B cell (primary cell): ENCODE data around the gene SLCO3A1. TPM values are rescaled to one million over a fixed set of nuclear protein-coding genes. Genes with fewer than 3 reads are reported as not detected.
A peak's percentile ranks its signal among the peaks of the same experiment; 100 is the strongest.

ENCODE experiments used
- ATAC-seq: fragments of 200-7000 bp; cut with Tn5 transposase; one replicate; pipeline ENCODE4 v1.10.0; 2021; ENCODE audit warnings: low read depth, mild to moderate bottlenecking, moderate number of reproducible peaks, moderate library complexity
- CTCF ChIA-PET: fragments of 350-600 bp; sonication (Branson Sonifier 250); formaldehyde crosslinking; loops from one replicate; lab custom pipeline; 2021; ENCODE audit warnings: antibody characterized with exemption, inconsistent platforms; lab: Charles Lee
- POLR2A ChIA-PET: fragments of 350-600 bp; sonication (Branson Sonifier 250); formaldehyde crosslinking; loops from one replicate; lab custom pipeline; 2021; ENCODE audit warnings: antibody characterized with exemption; lab: Charles Lee
- DNase-seq: peaks from one replicate; pipeline ENCODE4 v3.0.0; 2013
- H2AFZ ChIP-seq: 2 replicates; pipeline ENCODE4 v1.6.1; 2012; ENCODE audit warnings: mild to moderate bottlenecking, low read depth, low read length; ENCODE audit not compliant: insufficient read depth, poor library complexity, severe bottlenecking
- H3K27ac ChIP-seq, 2 donors: 1 replicate in 1 of 2; 2 replicates in 1 of 2; pipeline ENCODE4 v1.5.1; 2012 to 2013; ENCODE audit warnings: low read length in 2 of 2, mild to moderate bottlenecking in 2 of 2, moderate library complexity in 1 of 2
- H3K27me3 ChIP-seq, 4 experiments: fragments of 200-600 bp in 1 of 4; sonication (generic) in 1 of 4; replicated peaks in 1 of 4; 1 replicate in 2 of 4; 2 replicates in 2 of 4; pipeline versions ENCODE4 v1.6.1 to v1.7.0; 2013 to 2016; ENCODE audit warnings: low read length in 3 of 4, mild to moderate bottlenecking in 2 of 4, mixed read lengths in 1 of 4, moderate library complexity in 1 of 4; ENCODE audit not compliant: insufficient read depth in 4 of 4, control insufficient read depth in 3 of 4; ENCODE audit errors: control extremely low read depth in 1 of 4
- H3K36me3 ChIP-seq, 2 experiments: replicated peaks in 1 of 2; 1 replicate in 1 of 2; 2 replicates in 1 of 2; pipeline versions ENCODE4 v1.6.1 to v1.7.1; 2013; ENCODE audit warnings: low read length in 1 of 2; ENCODE audit not compliant: insufficient read depth in 2 of 2, control insufficient read depth in 1 of 2; ENCODE audit errors: control extremely low read depth in 1 of 2, extremely low read depth in 1 of 2
- H3K4me1 ChIP-seq, 2 donors: fragments of 200-600 bp in 1 of 2; sonication (generic) in 1 of 2; 1 replicate in 1 of 2; 2 replicates in 1 of 2; pipeline versions ENCODE4 v1.5.1 to v1.6.1; 2013 to 2017; ENCODE audit warnings: low read length in 2 of 2; ENCODE audit not compliant: control insufficient read depth in 2 of 2, insufficient read depth in 2 of 2
- H3K4me2 ChIP-seq: replicated peaks from 2 replicates; pipeline ENCODE3; 2012; ENCODE audit warnings: mild to moderate bottlenecking, low read depth, low read length; ENCODE audit not compliant: poor library complexity, severe bottlenecking
- H3K4me3 ChIP-seq, 5 experiments: fragments of 200-600 bp in 1 of 5; sonication (generic) in 1 of 5; 1 replicate in 3 of 5; 2 replicates in 2 of 5; pipeline versions ENCODE4 v1.5.1 to v1.7.0; 2011 to 2016; ENCODE audit warnings: low read length in 4 of 5, mild to moderate bottlenecking in 4 of 5, low read depth in 2 of 5, control low read depth in 1 of 5, moderate library complexity in 1 of 5; ENCODE audit not compliant: insufficient read depth in 1 of 5; ENCODE audit errors: control extremely low read depth in 1 of 5, extremely low read depth in 1 of 5
- H3K79me2 ChIP-seq: fragments of 200-600 bp; sonication (generic); one replicate; pipeline ENCODE4 v1.6.0; 2016; ENCODE audit warnings: low read length; ENCODE audit not compliant: control insufficient read depth, insufficient read depth
- H3K9ac ChIP-seq: fragments of 200-600 bp; sonication (generic); 2 replicates; pipeline ENCODE4 v1.6.1; 2017; ENCODE audit warnings: mild to moderate bottlenecking, low read length, moderate library complexity
- H3K9me3 ChIP-seq, 3 donors: one replicate each; pipeline versions ENCODE4 v1.6.1 to v1.7.1; 2013; ENCODE audit warnings: low read length in 2 of 3; ENCODE audit not compliant: control insufficient read depth in 2 of 3, insufficient read depth in 1 of 3; ENCODE audit errors: control extremely low read depth in 1 of 3
- H4K20me1 ChIP-seq: 2 replicates; pipeline ENCODE4 v1.6.0; 2012; ENCODE audit warnings: mild to moderate bottlenecking, low read length; ENCODE audit not compliant: insufficient read depth, control insufficient read depth, poor library complexity, severe bottlenecking
- H3K27ac Mint-ChIP-seq: one replicate; pipeline ENCODE4 v1.8.0; 2021; ENCODE audit warnings: mixed read lengths
- H3K27me3 Mint-ChIP-seq: one replicate; pipeline ENCODE4 v1.8.0; 2021; ENCODE audit warnings: mixed read lengths
- H3K4me1 Mint-ChIP-seq: one replicate; pipeline ENCODE4 v1.8.0; 2021; ENCODE audit warnings: mixed read lengths
- H3K4me3 Mint-ChIP-seq: one replicate; pipeline ENCODE4 v1.8.0; 2021; ENCODE audit warnings: mixed read lengths
- H3K9me3 Mint-ChIP-seq: one replicate; pipeline ENCODE4 v1.8.0; 2022; ENCODE audit warnings: mixed read lengths; ENCODE audit not compliant: insufficient read depth
- CTCF ChIP-seq: fragments of 200-600 bp; IDR thresholded peaks from one replicate; pipeline ENCODE4 v1.8.0; 2022; ENCODE audit warnings: antibody characterized with exemption, mild to moderate bottlenecking
- EZH2 ChIP-seq: IDR thresholded peaks from 2 replicates; pipeline ENCODE4 v1.6.1; 2012; ENCODE audit warnings: borderline replicate concordance, low read depth, mild to moderate bottlenecking, moderate library complexity, low read length; ENCODE audit not compliant: insufficient read depth, poor library complexity, severe bottlenecking
- WGBS: methylation state at CpG from one replicate; pipeline ENCODE4 v1.1.5; 2013; ENCODE audit warnings: missing lambda C conversion rate; ENCODE audit not compliant: insufficient coverage; 5-methylcytosine and 5-hydroxymethylcytosine counted together
- intact Hi-C: fragments of 100-400 bp; cut with micrococcal nuclease; formaldehyde crosslinking; loops from one replicate; pipeline ENCODE4 v1.10.0; 2022
- polyA plus RNA-seq: library from polyadenylated mRNA; depleted of rRNA; stranded (reverse); fragments of >200 nt; gene quantifications from 2 replicates; pipeline ENCODE4 v1.2.3, GENCODE V29; 2012
- total RNA-seq, 2 donors: library from RNA; stranded (reverse); fragments of 120-200 nt in 1 of 2; gene quantifications; 1 replicate in 1 of 2; 2 replicates in 1 of 2; pipeline versions ENCODE4 v1.2.3 to v1.2.4, GENCODE V29; 2013 to 2022

SLCO3A1 gene
- total and polyA plus RNA-seq, 2 donors (not counting 1 experiment from before 2014, with no cell fraction given), result 0.99 to 2.3 TPM

DNA sequence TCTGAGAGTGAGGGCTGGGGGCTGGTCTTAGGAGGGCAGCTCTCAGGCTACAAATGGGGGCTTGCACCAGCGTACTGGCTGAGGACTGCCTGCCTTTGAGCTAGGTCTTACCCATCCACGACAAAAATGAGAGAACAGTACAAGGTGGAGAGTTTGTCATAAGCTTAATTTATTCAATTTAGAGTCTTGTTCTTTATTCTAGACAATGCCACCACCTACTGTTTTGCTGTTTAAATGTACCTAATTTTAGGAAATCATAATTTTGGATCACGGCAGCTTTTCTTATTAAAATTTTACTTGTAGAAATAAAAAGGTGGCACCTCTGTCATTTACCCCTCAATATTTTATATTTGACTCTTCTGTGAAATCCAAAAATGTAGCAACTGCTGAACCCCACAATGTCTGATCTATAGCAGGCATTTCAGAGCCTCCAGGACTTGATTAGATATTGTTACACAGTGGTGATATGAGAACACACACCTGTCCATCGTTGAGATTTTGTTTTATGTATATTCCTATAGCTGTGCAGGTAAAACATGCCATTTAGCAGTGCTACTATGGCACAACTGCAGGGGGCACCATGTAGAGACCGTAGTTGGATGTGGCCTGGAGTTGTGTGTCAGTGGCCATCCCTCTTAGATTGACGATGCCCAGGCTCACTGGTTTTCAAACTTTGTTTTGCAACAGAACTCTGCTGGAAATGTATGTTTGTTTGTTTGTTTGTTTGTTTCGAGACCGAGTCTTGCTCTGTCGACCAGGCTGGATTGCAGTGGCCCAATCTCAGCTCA lies 88.6 kb downstream of the SLCO3A1 start:
- ChIA-PET POLR2A (no interaction called here), CTCF (interaction anchor here (0.8 kb wide), 1 partner anchor 236 kb away, joined by 3 read pairs; no protein-coding TSS in a partner anchor)
- Histone ChIP-seq H3K27me3 (no peaks in the 10 kb centered on the region), H3K4me2 (no peak overlapping the region), H3K36me3 (no peaks in the 10 kb centered on the region), H4K20me1 (no peaks in the 10 kb centered on the region), H3K27ac (no peak overlapping the region), H3K79me2 (no peaks in the 10 kb centered on the region), H3K4me3 (no peak overlapping the region), H3K9ac (no peak overlapping the region), H2AFZ (no peak overlapping the region), H3K4me1 (no peaks in the 10 kb centered on the region), H3K9me3 (peaks cover 0 to 3% (median 0%) of the 10 kb centered on the region in 3 donors)
- DNase-seq (no peak), ATAC-seq (no peak)
- TF ChIP-seq CTCF, result no peak
- no peak for TF ChIP-seq EZH2
- no peak overlapping the region for H3K27ac Mint-ChIP-seq
- intact Hi-C loops, result no loop called here
- H3K9me3 Mint-ChIP-seq, result no peaks in the 10 kb centered on the region
- H3K4me3 Mint-ChIP-seq, result no peak overlapping the region
- H3K27me3 Mint-ChIP-seq, result peaks cover 14% of the 10 kb centered on the region
- WGBS, result 92% methylated on average over 5 of the region's 9 CpGs
- peaks cover 5% of the 10 kb centered on the region for H3K4me1 Mint-ChIP-seq

DNA sequence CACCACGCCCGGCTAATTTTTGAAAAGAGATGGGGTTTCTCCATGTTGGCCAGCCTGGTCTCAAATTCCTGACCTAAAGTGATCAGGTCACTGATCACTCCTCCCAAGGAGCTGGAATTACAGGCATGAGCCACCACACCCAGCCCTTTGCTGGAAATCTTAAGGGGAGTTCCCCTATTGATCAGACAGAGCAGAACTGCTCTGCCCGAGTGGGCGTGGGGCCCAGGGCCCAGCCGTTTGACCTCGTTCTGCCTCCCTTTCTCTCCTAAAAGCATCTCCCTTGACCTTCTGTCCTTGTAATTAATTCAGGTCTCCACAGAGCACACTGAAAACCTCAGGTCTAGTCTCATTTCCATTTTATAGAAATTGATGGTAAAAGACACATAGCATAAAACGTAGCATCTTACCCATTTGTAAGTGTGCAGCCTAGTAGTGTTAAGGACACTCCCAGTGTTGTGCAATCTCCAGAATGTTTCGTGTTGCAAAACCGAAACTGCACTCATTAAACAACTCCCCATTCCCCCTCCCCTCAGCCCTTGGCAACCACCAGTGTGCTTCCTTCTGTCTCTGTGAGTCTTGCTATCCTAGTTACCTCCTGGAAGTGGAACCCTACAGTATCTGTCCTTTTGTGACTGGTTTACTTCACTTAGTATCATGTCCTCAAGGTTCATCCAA lies 89.3 kb downstream of the SLCO3A1 start:
- no peak overlapping the region for H3K4me3 Mint-ChIP-seq
- no peak overlapping the region for H3K4me3 ChIP-seq
- no peak overlapping the region for H3K27ac ChIP-seq
- no peaks in the 10 kb centered on the region for H3K36me3 ChIP-seq
- H3K4me2 ChIP-seq, result no peak overlapping the region
- DNase-seq, result peak; percentile 5
- intact Hi-C loops, result no loop called here
- no peak overlapping the region for H3K27ac Mint-ChIP-seq
- TF ChIP-seq CTCF (no peak), EZH2 (no peak)
- H3K9me3 Mint-ChIP-seq, result no peaks in the 10 kb centered on the region
- H3K27me3 ChIP-seq, result peaks cover 0 to under 1% (median 0%) of the 10 kb centered on the region in 4 experiments
- ChIA-PET POLR2A (no interaction called here), CTCF (no interaction called here)
- H3K4me1 ChIP-seq, result no peaks in the 10 kb centered on the region
- H3K79me2 ChIP-seq, result no peaks in the 10 kb centered on the region
- no peak overlapping the region for H3K9ac ChIP-seq
- peaks cover 0 to 3% (median 0%) of the 10 kb centered on the region in 3 donors for H3K9me3 ChIP-seq
- 60% methylated on average over 3 of the region's 9 CpGs for WGBS
- H3K4me1 Mint-ChIP-seq, result peaks cover 5% of the 10 kb centered on the region
- no peaks in the 10 kb centered on the region for H4K20me1 ChIP-seq
- H3K27me3 Mint-ChIP-seq, result peaks cover 19% of the 10 kb centered on the region
- no peak overlapping the region for H2AFZ ChIP-seq
- ATAC-seq, result no peak
